Bronchus fibroblast of lung (primary cell): ENCODE data around the gene MPLKIP. TPM values are rescaled to one million over a fixed set of nuclear protein-coding genes. Genes with fewer than 3 reads are reported as not detected.

ENCODE experiments used
- total RNA-seq: library from RNA; depleted of rRNA; stranded (reverse); fragments of >200 nt; gene quantifications from 2 replicates; pipeline ENCODE4 v1.2.3, GENCODE V29; 2015

The MPLKIP gene
- 79.0 and 89.2 TPM in 2 replicates for total RNA-seq

GRCh38 chr7:40134428-40135316 is at the start of gene MPLKIP, which contains the start of gene SUGCT:
TSS of gene MPLKIP (minus strand) at chr7:40134622. CDS start at chr7:40134567, 55 bp downstream.
TSS of gene SUGCT (plus strand) at chr7:40135005.

Other genes with a start within 250 kb of the MPLKIP start
- 21.7 and 23.2 TPM in 2 replicates for gene CDK13, start 184.4 kb downstream of the MPLKIP start, total RNA-seq
- gene SUGCT, start 383 bp upstream of the MPLKIP start, total RNA-seq: 3.1 and 3.5 TPM in 2 replicates